Measurements from ENCODE around the gene NCF2.
A peak's percentile ranks its signal among the peaks of the same experiment; 100 is the strongest.
"Not testable (repeated sequence)": the region's sequence is repeated elsewhere in the genome, so short reads cannot be mapped to it uniquely, and the experiment has no call there.

NCF2 gene

GRCh38 chr1:183590244-183591191 lies at the start of gene NCF2:
TSS of gene NCF2 (minus strand) at chr1:183590459. CDS start at chr1:183590329, 130 bp downstream.
- no peak for DNase-seq (ENCODE audit: low spot score)

- DNase-seq (ENCODE audit: low spot score): no peak
Observed at GRCh38 chr1:183638649-183639387, 48.6 kb upstream of the NCF2 start.

- DNase-seq (ENCODE audit: low spot score): no peak
Observed at GRCh38 chr1:183636783-183637182, 46.5 kb upstream of the NCF2 start.

GRCh38 chr1:183636334-183636682 lies 46.0 kb upstream of the NCF2 start:
- no peak for DNase-seq (ENCODE audit: low spot score)

GRCh38 chr1:183635606-183636333 lies 45.5 kb upstream of the NCF2 start, which contains the start of gene ARPC5:
TSS of gene ARPC5 (minus strand) at chr1:183635783. CDS start at chr1:183635659, 124 bp downstream.
- peak; percentile 97 for DNase-seq (ENCODE audit: low spot score)

GRCh38 chr1:183635099-183635605 lies 44.9 kb upstream of the NCF2 start:
- DNase-seq (ENCODE audit: low spot score): peak; percentile 74

- no peak for DNase-seq (ENCODE audit: low spot score)
Observed at GRCh38 chr1:183634429-183635065, 44.3 kb upstream of the NCF2 start.

GRCh38 chr1:183633676-183634343 lies 43.6 kb upstream of the NCF2 start:
- DNase-seq (ENCODE audit: low spot score): no peak

- no peak for DNase-seq (ENCODE audit: low spot score)
Observed at GRCh38 chr1:183632964-183633363, 42.7 kb upstream of the NCF2 start.

- DNase-seq (ENCODE audit: low spot score): no peak
Observed at GRCh38 chr1:183632114-183632513, 41.9 kb upstream of the NCF2 start.

GRCh38 chr1:183630748-183631147 lies 40.5 kb upstream of the NCF2 start:
- no peak for DNase-seq (ENCODE audit: low spot score)

- no peak for DNase-seq (ENCODE audit: low spot score)
Observed at GRCh38 chr1:183628537-183628936, 38.3 kb upstream of the NCF2 start.

- not testable (repeated sequence) for DNase-seq (ENCODE audit: low spot score)
Observed at GRCh38 chr1:183626236-183626635, 36.0 kb upstream of the NCF2 start.

- peak; percentile 74 for DNase-seq (ENCODE audit: low spot score)
Observed at GRCh38 chr1:183622884-183623785, 32.9 kb upstream of the NCF2 start.

- no peak for DNase-seq (ENCODE audit: low spot score)
Observed at GRCh38 chr1:183622013-183622412, 31.8 kb upstream of the NCF2 start.

- no peak for DNase-seq (ENCODE audit: low spot score)
Observed at GRCh38 chr1:183620311-183620710, 30.1 kb upstream of the NCF2 start.

- no peak for DNase-seq (ENCODE audit: low spot score)
Observed at GRCh38 chr1:183619781-183620180, 29.5 kb upstream of the NCF2 start.

- DNase-seq (ENCODE audit: low spot score): not testable (repeated sequence)
Observed at GRCh38 chr1:183618202-183618601, 27.9 kb upstream of the NCF2 start.

GRCh38 chr1:183612975-183613374 lies 22.7 kb upstream of the NCF2 start:
- not testable (repeated sequence) for DNase-seq (ENCODE audit: low spot score)

- DNase-seq (ENCODE audit: low spot score): no peak
Observed at GRCh38 chr1:183612407-183612806, 22.1 kb upstream of the NCF2 start.

Data from D341Med (cell line).